GM21390 (cell line): ENCODE measurements around the gene PLEKHF1.

Experiments
- ATAC-seq: cut with Tn5 transposase; IDR thresholded peaks from one replicate; pipeline ENCODE4 v1.9.1; 2021; ENCODE audit not compliant: unreplicated experiment

Gene PLEKHF1

GRCh38 chr19:29634423-29635130 is 30.7 kb upstream of the PLEKHF1 start:
- ATAC-seq = no peak

GRCh38 chr19:29635963-29636362 is 29.3 kb upstream of the PLEKHF1 start:
- ATAC-seq = no peak

GRCh38 chr19:29636553-29637360 is 28.5 kb upstream of the PLEKHF1 start:
- ATAC-seq = no peak

GRCh38 chr19:29639086-29639485 is 26.2 kb upstream of the PLEKHF1 start:
- ATAC-seq = no peak

DNA sequence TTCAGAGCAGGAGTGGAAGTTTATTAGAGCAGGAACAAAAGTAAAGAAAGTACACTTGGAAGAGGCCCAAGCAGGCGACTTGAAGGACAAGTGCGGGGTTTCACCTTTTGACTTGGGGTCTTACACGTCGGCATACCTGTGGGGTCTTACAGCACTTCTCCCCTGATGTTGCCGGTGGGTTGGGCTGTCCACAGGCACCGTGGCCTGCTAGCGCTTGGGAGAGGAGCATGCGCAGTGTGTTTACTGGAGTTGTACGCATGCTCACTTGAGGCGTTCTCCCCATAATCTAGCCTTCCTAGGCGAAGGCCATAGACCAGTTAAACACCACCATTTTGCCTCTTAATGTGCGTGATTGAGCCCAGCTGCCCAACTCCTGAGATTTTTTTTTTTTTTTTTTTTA is 25.0 kb upstream of the PLEKHF1 start:
- ATAC-seq = no peak

DNA sequence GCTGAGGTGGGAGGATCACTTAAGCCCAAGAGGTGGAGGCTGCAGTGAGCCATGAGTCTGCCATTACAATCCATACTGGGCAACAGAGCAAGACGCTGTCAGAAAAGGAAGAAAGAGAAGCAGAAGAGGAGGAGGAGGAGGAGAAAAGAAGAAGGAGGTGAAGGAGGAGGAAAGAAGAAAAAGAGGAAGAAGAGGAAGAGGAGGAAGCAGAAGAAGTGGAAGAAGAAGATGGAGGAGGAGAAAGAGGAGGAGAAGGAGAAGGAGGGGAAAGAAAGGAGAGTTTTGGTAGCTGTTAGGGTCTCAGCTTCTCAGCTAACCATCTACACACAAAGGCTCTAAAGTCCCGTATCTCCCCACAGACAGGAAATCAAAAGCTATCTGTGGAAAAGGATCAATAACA is 23.7 kb upstream of the PLEKHF1 start:
- no peak for ATAC-seq

DNA sequence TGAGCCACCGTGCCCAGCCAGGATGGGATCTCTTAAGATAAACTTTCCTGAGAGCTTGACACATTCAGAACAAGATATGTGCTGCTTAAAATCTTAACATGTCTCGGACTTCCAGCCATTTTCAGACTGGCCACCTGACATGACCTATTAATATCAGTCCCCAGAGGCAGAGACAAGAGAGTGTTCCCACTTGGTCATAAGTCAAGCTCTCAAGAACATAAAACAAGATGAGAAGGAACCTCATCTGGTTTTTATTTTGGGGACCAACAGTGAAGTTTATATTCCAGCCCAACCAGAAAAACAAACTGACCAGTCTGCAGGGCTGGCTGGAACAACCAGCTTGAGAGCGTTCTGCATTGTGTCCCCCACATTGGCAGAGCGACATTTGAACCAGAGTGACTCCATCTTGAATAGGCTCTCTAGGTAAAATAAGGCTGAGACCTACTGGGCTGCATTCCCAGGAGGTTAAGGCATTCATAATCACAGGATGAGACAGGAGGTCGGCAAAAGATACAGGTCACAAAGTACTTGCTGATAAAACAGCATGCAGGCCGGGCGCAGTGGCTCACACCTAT is 21.8 kb upstream of the PLEKHF1 start:
- no peak for ATAC-seq

- no peak for ATAC-seq
Observed at GRCh38 chr19:29644210-29644609, 21.1 kb upstream of the PLEKHF1 start.

GRCh38 chr19:29645491-29645867 is 19.8 kb upstream of the PLEKHF1 start:
- ATAC-seq = no peak

GRCh38 chr19:29645911-29646310 is 19.4 kb upstream of the PLEKHF1 start:
- no peak for ATAC-seq

GRCh38 chr19:29650772-29651387 is 14.4 kb upstream of the PLEKHF1 start:
- no peak for ATAC-seq

DNA sequence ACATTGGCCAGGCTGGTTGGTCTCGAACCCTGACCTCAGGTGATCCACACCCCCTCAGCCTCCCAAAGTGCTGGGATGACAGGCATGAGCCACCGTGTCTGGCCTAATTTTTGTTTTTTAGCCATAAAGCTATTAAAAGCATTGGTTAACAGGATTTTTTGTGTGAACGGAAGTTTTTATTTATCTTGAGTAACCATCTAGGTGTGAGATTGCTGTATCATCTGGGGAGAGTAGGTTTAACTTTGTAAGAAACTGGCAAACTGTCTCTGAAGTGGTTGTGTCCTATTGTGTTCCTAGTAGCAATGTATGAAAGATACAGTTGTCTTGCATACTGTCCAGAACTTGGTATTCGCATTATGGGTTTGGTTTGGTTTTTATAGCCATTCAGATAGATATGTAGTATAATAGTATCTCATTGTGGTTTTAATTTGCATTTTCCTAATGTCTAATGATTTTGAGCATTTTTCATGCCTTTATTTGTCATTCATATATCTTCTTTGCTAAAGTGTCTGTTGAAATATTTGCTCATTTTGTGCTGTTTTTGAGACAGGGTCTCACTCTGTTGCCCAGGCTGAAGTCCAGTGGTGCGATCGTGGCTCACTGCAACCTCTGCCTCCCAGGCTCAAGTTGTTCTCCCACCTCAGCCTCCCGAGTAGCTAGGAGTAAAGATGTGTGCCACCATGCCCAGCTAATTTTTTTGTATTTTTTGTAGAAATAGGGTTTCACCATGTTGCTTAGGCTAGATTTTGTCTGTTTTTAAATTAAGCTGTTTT is 13.5 kb upstream of the PLEKHF1 start:
- ATAC-seq = no peak

DNA sequence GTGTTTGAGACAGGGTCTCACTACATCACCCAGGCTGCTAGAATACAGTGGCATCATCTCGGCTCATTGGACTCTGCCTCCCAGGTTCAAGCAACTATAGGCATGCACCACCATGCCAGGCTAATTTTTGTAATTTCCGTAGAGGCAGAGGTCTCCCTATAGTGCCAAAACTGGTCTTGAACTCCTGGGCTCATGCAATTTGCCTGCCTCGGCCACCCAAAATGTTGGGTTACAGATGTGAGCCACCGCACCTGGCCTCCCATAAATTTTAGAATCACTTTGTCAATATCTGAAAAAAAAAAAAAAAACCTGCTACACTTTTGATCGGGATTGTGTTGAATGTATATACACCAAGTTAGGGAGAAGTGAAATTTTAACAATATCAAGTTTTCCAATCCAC is 11.9 kb upstream of the PLEKHF1 start:
- no peak for ATAC-seq

GRCh38 chr19:29655648-29656335 is 9.5 kb upstream of the PLEKHF1 start:
- ATAC-seq = no peak

DNA sequence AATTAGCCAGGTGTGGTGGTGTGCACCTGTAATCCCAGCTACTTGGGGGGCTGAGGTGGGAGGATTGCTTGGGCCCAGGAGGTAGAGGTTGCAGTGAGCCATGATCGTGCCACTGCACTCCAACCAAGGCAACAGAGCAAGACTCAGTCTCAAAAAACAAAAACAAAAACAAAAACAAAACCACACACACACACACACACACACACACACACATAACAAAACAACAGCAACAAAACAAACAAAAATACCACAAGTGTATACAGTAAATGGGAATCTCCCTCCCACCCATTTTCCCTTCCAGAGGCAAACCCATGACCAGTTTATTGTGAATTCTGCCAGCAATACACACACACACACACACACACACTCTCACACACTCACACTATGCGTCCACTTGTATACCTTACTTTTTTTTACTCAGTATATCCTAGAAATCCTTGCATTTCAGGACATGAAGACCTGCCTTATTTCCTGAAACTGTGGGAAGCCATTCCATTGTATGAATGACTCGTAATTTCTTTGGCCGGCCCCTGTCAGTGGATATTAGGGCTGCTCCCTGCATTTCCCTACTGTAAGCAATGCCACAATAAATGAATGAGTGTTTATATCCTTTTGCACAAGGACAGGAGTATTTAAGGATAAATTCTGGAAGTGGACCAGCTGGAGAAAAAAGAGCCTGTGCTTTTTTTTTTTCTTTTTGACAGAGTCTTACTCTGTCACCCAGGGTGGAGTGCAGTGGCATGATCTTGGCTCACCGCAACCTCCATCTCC is 6.9 kb upstream of the PLEKHF1 start:
- ATAC-seq = no peak

DNA sequence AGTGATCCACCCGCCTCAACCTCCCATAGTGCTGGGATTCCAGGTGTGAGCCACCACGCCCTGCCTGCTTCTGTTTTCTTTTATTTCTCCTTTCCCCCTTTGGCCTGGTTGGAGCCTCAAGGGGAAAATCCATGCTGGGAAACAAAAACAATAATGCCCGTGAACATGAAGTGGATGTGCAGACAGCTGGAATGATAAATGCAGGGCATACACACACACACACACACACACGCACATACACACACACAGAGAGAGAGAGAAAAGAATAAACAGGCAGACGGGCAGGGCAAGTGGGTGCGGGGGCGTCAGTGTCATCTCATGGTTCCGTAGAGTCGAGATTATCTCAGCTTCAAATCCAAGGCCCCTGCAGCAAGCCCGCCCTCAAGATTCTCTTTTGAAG is 4.4 kb upstream of the PLEKHF1 start:
- no peak for ATAC-seq

DNA sequence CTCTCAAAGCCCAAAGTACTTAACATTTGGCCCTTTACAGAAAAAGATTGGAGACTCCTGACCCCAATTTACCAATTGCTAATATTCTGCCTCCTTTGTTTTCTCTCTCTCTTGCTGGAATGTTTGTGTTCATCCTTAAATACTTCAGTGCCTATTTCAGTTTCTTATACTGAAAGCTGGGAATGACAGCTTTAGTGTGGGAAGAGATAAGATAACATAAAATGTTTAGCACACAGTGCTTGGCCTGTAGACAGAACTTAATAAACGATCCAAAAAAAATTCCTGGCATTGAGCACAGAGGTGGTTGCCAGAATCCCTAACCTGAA is 3.0 kb upstream of the PLEKHF1 start:
- ATAC-seq = no peak

- ATAC-seq = no peak
Observed at GRCh38 chr19:29662604-29663404, 2.5 kb upstream of the PLEKHF1 start.
